CD14-positive monocyte (primary cell): ENCODE data around the gene CDS2. TPM values are rescaled to one million over a fixed set of nuclear protein-coding genes. Genes with fewer than 3 reads are reported as not detected.
A peak's percentile ranks its signal among the peaks of the same experiment; 100 is the strongest.

Source experiments
- DNase-seq, 3 donors: peaks; one replicate each; pipeline ENCODE4 v3.0.0-alpha.2; 2011 to 2022
- H2AFZ ChIP-seq: 2 replicates; pipeline ENCODE4 v1.6.0; 2012; ENCODE audit warnings: mild to moderate bottlenecking, low read depth, low read length, inconsistent platforms; ENCODE audit not compliant: insufficient read depth, poor library complexity, severe bottlenecking
- H3K27ac ChIP-seq, 2 donors: 1 replicate in 1 of 2; 2 replicates in 1 of 2; pipeline ENCODE4 v1.5.1; 2012 to 2013; ENCODE audit warnings: low read length in 2 of 2, control low read depth in 1 of 2, inconsistent platforms in 1 of 2, low read depth in 1 of 2, mild to moderate bottlenecking in 1 of 2
- H3K27me3 ChIP-seq, 2 donors: one replicate each; pipeline versions ENCODE4 v1.6.0 to v1.6.1; 2011 to 2013; ENCODE audit warnings: low read length in 2 of 2; ENCODE audit not compliant: control insufficient read depth in 2 of 2, insufficient read depth in 2 of 2
- H3K36me3 ChIP-seq, 2 donors: replicated peaks in 1 of 2; 1 replicate in 1 of 2; 2 replicates in 1 of 2; pipeline versions ENCODE4 v1.5.1 to v1.6.1; 2012 to 2013; ENCODE audit warnings: low read length in 2 of 2, control low read depth in 1 of 2, inconsistent platforms in 1 of 2, mild to moderate bottlenecking in 1 of 2; ENCODE audit not compliant: insufficient read depth in 2 of 2, control insufficient read depth in 1 of 2
- H3K4me1 ChIP-seq, 2 donors: 1 replicate in 1 of 2; 2 replicates in 1 of 2; pipeline versions ENCODE4 v1.5.1 to v1.6.1; 2012 to 2013; ENCODE audit warnings: low read length in 2 of 2, control low read depth in 1 of 2, inconsistent platforms in 1 of 2, mild to moderate bottlenecking in 1 of 2, moderate library complexity in 1 of 2; ENCODE audit not compliant: insufficient read depth in 2 of 2, control insufficient read depth in 1 of 2
- H3K4me2 ChIP-seq: replicated peaks from 2 replicates; pipeline ENCODE3; 2012; ENCODE audit warnings: low read length, moderate library complexity, mild to moderate bottlenecking; ENCODE audit not compliant: poor library complexity, severe bottlenecking; ENCODE audit errors: extremely low read depth
- H3K4me3 ChIP-seq, 3 experiments: fragments of 200-600 bp in 1 of 3; sonication (generic) in 1 of 3; replicated peaks in 1 of 3; 1 replicate in 2 of 3; 2 replicates in 1 of 3; pipeline ENCODE4 v1.5.1; 2011 to 2013; ENCODE audit warnings: low read length in 3 of 3, mild to moderate bottlenecking in 3 of 3, control low read depth in 2 of 3, low read depth in 2 of 3, inconsistent platforms in 1 of 3, moderate library complexity in 1 of 3
- H3K79me2 ChIP-seq: 2 replicates; pipeline ENCODE4 v1.6.0; 2012; ENCODE audit warnings: mild to moderate bottlenecking, control low read depth, inconsistent platforms, low read length, moderate library complexity; ENCODE audit not compliant: insufficient read depth
- H3K9ac ChIP-seq: 2 replicates; pipeline ENCODE4 v1.6.0; 2017; ENCODE audit warnings: low read length, mild to moderate bottlenecking; ENCODE audit not compliant: insufficient read depth, poor library complexity, severe bottlenecking
- H3K9me3 ChIP-seq, 2 donors: replicated peaks in 1 of 2; 1 replicate in 1 of 2; 2 replicates in 1 of 2; pipeline versions ENCODE4 v1.5.1 to v1.6.1; 2012 to 2013; ENCODE audit warnings: low read length in 2 of 2, control low read depth in 1 of 2; ENCODE audit not compliant: control insufficient read depth in 1 of 2, insufficient read depth in 1 of 2
- H4K20me1 ChIP-seq: 2 replicates; pipeline ENCODE4 v1.6.0; 2012; ENCODE audit warnings: mild to moderate bottlenecking, low read length, control low read depth, moderate library complexity; ENCODE audit not compliant: insufficient read depth
- H3K27ac Mint-ChIP-seq, 7 donors: one replicate each; pipeline ENCODE4 v1.8.0; 2020; ENCODE audit warnings: mild to moderate bottlenecking in 7 of 7, mixed read lengths in 7 of 7, moderate library complexity in 6 of 7, inconsistent platforms in 2 of 7
- H3K27me3 Mint-ChIP-seq, 3 donors: one replicate each; pipeline ENCODE4 v1.8.0; 2021 to 2022; ENCODE audit warnings: low read depth in 3 of 3, mild to moderate bottlenecking in 3 of 3, mixed read lengths in 3 of 3, moderate library complexity in 3 of 3, inconsistent platforms in 1 of 3
- H3K36me3 Mint-ChIP-seq, 2 donors: one replicate each; pipeline ENCODE4 v1.8.0; 2020; ENCODE audit warnings: mixed read lengths in 2 of 2, inconsistent platforms in 1 of 2, mild to moderate bottlenecking in 1 of 2
- H3K4me1 Mint-ChIP-seq: one replicate; pipeline ENCODE4 v1.8.0; 2020; ENCODE audit warnings: mild to moderate bottlenecking, mixed read lengths
- H3K4me3 Mint-ChIP-seq, 2 donors: one replicate each; pipeline ENCODE4 v1.8.0; 2020; ENCODE audit warnings: mild to moderate bottlenecking in 2 of 2, mixed read lengths in 2 of 2, moderate library complexity in 1 of 2
- H3K9me3 Mint-ChIP-seq, 7 donors: one replicate each; pipeline ENCODE4 v1.8.0; 2020 to 2022; ENCODE audit warnings: mixed read lengths in 7 of 7, mild to moderate bottlenecking in 6 of 7, moderate library complexity in 6 of 7, inconsistent platforms in 2 of 7
- WGBS: methylation state at CpG from one replicate; pipeline ENCODE4 v1.1.5; 2013; ENCODE audit warnings: missing lambda C conversion rate; ENCODE audit not compliant: insufficient coverage; 5-methylcytosine and 5-hydroxymethylcytosine counted together
- intact Hi-C, 2 donors: fragments of 100-400 bp; cut with micrococcal nuclease; formaldehyde crosslinking; loops; one replicate each; pipeline versions ENCODE4 v1.15.0 to v1.15.1; 2023
- polyA plus RNA-seq, 3 donors: library from polyadenylated mRNA; depleted of rRNA in 1 of 3; unstranded in 2 of 3; stranded (reverse) in 1 of 3; fragments of 300-500 nt in 2 of 3; fragments of >200 nt in 1 of 3; fragmentation: Illumina TruSeq in 2 of 3; gene quantifications; 1 replicate in 2 of 3; 2 replicates in 1 of 3; pipeline ENCODE4 v1.2.3, GENCODE V29; 2012 to 2021
- TF ChIP-seq, protein P1 (sequence below): fragments of 200-600 bp; IDR thresholded peaks from one replicate; pipeline ENCODE4 v1.8.0; 2022; ENCODE audit warnings: antibody characterized with exemption, mild to moderate bottlenecking

The CDS2 gene
- polyA plus RNA-seq, 3 donors, result 28.6 to 62.6 (median 54.4) TPM

DNA sequence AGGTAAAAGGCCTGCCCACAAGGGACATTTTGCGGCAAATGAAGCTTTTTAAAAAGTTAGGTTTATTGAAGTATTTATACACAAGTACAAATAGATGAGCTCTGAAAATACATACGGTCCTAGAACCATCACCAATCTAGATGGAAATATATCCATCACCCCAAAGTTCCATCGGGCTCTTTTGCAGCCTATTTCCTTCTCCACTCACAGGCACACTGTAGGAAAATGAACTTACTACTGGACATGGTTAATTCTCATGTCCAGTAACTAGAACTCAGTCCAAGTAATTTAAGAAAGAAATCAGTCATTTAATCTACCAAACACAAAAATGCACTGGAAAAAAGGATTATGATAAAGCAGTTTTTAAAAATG lies 13.2 kb upstream of the CDS2 start:
- WGBS, result 80% methylated on average over 1 of the region's 3 CpGs

DNA sequence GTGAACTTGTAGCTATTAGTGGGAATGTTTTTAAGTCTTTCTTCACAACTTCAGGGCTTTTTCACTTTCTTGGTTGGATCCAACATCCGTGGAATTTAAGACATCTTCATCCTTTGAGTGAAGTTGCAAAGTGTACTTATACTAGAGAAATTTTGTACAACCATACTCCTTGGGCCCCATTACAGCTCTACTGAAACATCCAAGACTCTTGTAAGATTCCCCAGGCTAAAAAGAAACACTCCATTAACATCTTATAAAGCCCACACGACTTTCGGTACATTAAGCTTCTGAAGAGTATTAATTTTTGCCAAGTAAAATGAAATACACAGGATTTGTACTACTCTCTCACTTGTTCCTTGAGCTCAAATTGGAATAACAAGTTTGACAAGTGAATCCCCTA lies 12.4 kb upstream of the CDS2 start:
- H3K9me3 Mint-ChIP-seq, result no peaks in the 10 kb centered on the region
- no peak overlapping the region for H2AFZ ChIP-seq
- peaks cover 32% of the 10 kb centered on the region for H3K4me1 Mint-ChIP-seq
- no peak overlapping the region for H3K9ac ChIP-seq
- H3K36me3 ChIP-seq, result peaks cover 19 to 51% of the 10 kb centered on the region in 2 donors
- WGBS, result no CpG with 5 or more reads among the region's 3 CpGs
- peaks cover 11% of the 10 kb centered on the region for H4K20me1 ChIP-seq
- peak overlapping the region in 1 of 7 donors; percentile 69 for H3K27ac Mint-ChIP-seq
- H3K79me2 ChIP-seq, result peaks cover 79% of the 10 kb centered on the region
- intact Hi-C loops, result no loop called here
- H3K4me3 Mint-ChIP-seq, result no peak overlapping the region
- H3K27ac ChIP-seq, result no peak overlapping the region
- no peaks in the 10 kb centered on the region for H3K27me3 Mint-ChIP-seq
- DNase-seq, result no peak
- peaks cover 26 to 40% of the 10 kb centered on the region in 2 donors for H3K4me1 ChIP-seq
- peaks cover 21 to 42% of the 10 kb centered on the region in 2 donors for H3K36me3 Mint-ChIP-seq
- TF ChIP-seq, protein P1, sequence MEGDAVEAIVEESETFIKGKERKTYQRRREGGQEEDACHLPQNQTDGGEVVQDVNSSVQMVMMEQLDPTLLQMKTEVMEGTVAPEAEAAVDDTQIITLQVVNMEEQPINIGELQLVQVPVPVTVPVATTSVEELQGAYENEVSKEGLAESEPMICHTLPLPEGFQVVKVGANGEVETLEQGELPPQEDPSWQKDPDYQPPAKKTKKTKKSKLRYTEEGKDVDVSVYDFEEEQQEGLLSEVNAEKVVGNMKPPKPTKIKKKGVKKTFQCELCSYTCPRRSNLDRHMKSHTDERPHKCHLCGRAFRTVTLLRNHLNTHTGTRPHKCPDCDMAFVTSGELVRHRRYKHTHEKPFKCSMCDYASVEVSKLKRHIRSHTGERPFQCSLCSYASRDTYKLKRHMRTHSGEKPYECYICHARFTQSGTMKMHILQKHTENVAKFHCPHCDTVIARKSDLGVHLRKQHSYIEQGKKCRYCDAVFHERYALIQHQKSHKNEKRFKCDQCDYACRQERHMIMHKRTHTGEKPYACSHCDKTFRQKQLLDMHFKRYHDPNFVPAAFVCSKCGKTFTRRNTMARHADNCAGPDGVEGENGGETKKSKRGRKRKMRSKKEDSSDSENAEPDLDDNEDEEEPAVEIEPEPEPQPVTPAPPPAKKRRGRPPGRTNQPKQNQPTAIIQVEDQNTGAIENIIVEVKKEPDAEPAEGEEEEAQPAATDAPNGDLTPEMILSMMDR, result no peak
- H3K9me3 ChIP-seq, result no peaks in the 10 kb centered on the region
- no peak overlapping the region for H3K4me3 ChIP-seq
- no peak overlapping the region for H3K4me2 ChIP-seq
- H3K27me3 ChIP-seq, result no peaks in the 10 kb centered on the region

More for the DNA sequence above, 13.2 kb upstream of the CDS2 start:
- H3K36me3 Mint-ChIP-seq, result peaks cover 29 to 49% of the 10 kb centered on the region in 2 donors
- peak overlapping the region; percentile 90 for H3K9ac ChIP-seq
- TF ChIP-seq, protein P1, result no peak
- H3K27me3 ChIP-seq, result no peaks in the 10 kb centered on the region
- H3K27ac ChIP-seq, result peak overlapping the region; percentile 94 to 96
- H3K4me2 ChIP-seq, result peak overlapping the region; percentile 85
- peak overlapping the region; percentile 93 to 98 (median 95) for H3K4me3 ChIP-seq
- H3K4me3 Mint-ChIP-seq, result peak overlapping the region; percentile 85 to 95
- DNase-seq, result no peak
- H3K4me1 ChIP-seq, result peaks cover 18 to 32% of the 10 kb centered on the region in 2 donors
- no peaks in the 10 kb centered on the region for H3K9me3 Mint-ChIP-seq
- peaks cover 3% of the 10 kb centered on the region for H4K20me1 ChIP-seq
- H2AFZ ChIP-seq, result peak overlapping the region; percentile 99
- peaks cover 70% of the 10 kb centered on the region for H3K79me2 ChIP-seq
- peak overlapping the region; percentile 93 to 99 (median 96) for H3K27ac Mint-ChIP-seq
- no peaks in the 10 kb centered on the region for H3K27me3 Mint-ChIP-seq
- intact Hi-C loops, result no loop called here
- H3K4me1 Mint-ChIP-seq, result peaks cover 27% of the 10 kb centered on the region
- H3K9me3 ChIP-seq, result no peaks in the 10 kb centered on the region
- peaks cover 23 to 59% of the 10 kb centered on the region in 2 donors for H3K36me3 ChIP-seq
